Neural progenitor cell (in vitro differentiated cells): ENCODE data around the gene UMAD1.

Experiments used
- EZH2 ChIP-seq: fragments of 200-600 bp; sonication (generic); IDR thresholded peaks from 2 replicates; pipeline ENCODE4 v1.6.1; 2017; ENCODE audit warnings: antibody characterized with exemption, mild to moderate bottlenecking, moderate library complexity
- EZH2phosphoT487 ChIP-seq: fragments of 200-600 bp; sonication (generic); IDR thresholded peaks from 2 replicates; pipeline ENCODE4 v1.6.1; 2017; ENCODE audit warnings: antibody characterized with exemption
- TF ChIP-seq, protein P1 (sequence below): fragments of 200-600 bp; sonication (generic); IDR thresholded peaks from 2 replicates; pipeline ENCODE4 v1.5.1; 2017; ENCODE audit warnings: antibody characterized with exemption, mild to moderate bottlenecking

DNA sequence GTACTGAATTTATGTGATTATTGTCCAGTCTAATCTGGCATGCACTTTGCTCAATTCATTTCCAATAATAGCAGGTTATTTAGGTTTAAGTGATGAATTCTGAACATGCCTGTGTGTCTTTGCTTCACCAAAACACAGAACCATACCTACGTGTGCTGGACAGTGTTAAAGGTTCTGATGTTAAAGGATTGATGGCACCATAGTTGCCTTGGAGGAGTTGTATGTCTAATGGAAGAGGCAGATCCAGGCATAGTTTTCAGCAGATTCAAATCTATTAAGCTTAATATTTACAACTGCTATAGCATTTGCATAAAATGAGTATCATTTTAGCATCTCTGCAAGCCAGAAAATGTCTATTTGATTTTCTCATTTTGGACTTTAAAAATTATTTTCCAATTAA is 28.0 kb upstream of the UMAD1 start:
- no peak for TF ChIP-seq EZH2
- TF ChIP-seq, protein P1, sequence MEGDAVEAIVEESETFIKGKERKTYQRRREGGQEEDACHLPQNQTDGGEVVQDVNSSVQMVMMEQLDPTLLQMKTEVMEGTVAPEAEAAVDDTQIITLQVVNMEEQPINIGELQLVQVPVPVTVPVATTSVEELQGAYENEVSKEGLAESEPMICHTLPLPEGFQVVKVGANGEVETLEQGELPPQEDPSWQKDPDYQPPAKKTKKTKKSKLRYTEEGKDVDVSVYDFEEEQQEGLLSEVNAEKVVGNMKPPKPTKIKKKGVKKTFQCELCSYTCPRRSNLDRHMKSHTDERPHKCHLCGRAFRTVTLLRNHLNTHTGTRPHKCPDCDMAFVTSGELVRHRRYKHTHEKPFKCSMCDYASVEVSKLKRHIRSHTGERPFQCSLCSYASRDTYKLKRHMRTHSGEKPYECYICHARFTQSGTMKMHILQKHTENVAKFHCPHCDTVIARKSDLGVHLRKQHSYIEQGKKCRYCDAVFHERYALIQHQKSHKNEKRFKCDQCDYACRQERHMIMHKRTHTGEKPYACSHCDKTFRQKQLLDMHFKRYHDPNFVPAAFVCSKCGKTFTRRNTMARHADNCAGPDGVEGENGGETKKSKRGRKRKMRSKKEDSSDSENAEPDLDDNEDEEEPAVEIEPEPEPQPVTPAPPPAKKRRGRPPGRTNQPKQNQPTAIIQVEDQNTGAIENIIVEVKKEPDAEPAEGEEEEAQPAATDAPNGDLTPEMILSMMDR = no peak
- TF ChIP-seq EZH2phosphoT487 = no peak
